GM21390 (cell line): ENCODE measurements around the gene OR6K3.
"Not testable (repeated sequence)": the region's sequence is repeated elsewhere in the genome, so short reads cannot be mapped to it uniquely, and the experiment has no call there.

Experiments
- ATAC-seq: cut with Tn5 transposase; IDR thresholded peaks from one replicate; pipeline ENCODE4 v1.9.1; 2021; ENCODE audit not compliant: unreplicated experiment

OR6K3 gene

GRCh38 chr1:158720620-158721019, at the start of gene OR6K3:
TSS of gene OR6K3 (minus strand) at chr1:158720720. CDS start at chr1:158718115, 2,605 bp downstream.
- no peak for ATAC-seq

GRCh38 chr1:158754420-158754819, 33.9 kb upstream of the OR6K3 start, which contains the start of gene OR6K6:
TSS of gene OR6K6 (plus strand) at chr1:158754720. CDS start at chr1:158754888, 168 bp downstream.
- no peak for ATAC-seq

DNA sequence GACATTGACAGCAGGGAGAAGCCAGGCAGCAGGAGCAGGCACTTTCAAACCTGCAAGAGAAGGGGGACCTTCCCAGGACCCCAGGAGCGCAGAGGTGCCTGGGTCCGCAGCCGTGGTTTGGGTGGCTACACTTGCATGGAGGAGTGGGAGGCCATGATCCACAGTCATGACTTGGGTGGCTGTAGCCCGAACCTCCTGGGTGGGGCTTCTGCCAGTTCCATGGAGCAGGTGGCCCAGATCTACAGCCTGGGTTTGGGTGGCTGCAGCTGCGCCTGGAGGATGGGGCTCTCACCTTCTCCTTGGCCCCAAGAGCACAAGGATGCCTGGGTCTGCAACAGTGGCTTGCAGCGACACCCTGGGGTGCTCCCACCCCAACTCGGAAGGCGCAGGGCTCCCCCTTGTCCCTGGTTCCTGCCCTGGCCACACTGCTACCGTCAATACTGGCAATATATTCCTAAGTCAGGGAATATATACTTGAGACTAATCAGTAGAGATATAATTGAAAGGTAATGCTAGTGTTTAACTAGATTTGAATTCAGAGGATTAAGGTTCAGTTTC, 31.7 kb upstream of the OR6K3 start:
- ATAC-seq, result no peak

DNA sequence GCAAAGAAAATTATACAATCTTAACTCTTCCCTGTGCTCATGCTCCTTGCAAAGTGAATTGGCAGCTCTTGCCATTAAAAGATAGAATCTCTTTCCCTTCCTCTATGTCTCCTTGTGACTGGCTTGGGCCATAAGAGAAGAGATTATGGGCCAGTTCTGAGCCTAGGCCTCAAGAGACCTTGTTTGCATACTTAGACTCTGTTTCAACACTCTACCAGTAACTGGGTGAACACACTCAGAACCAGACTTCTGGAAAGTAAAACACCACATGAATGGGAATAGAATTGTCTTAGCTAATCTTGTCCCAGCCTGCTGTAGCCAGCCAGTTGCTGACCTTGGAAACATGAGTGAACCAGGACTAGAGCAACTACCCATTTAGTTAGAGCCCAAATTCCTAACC, 15.3 kb upstream of the OR6K3 start:
- ATAC-seq, result no peak

DNA sequence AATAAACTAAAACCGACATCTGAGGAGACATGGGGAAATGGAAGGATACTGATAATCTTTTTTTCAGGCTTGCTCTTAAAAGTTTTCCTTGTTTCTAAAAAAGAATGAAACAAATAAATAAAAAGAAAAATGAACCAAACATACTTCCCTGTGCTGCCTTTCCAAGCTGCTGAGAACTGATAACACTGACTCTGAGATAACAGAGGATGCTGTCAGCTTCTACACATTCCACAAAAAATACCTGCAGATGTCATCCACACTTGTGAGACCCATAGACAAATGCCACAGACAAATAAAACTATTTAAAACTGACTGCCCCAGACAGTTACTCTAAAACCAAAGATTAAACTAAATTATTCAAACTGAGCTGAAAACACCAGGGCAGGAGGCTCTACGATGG, 12.0 kb upstream of the OR6K3 start:
- ATAC-seq, result no peak

GRCh38 chr1:158731707-158732106, 11.2 kb upstream of the OR6K3 start:
- ATAC-seq, result no peak

DNA sequence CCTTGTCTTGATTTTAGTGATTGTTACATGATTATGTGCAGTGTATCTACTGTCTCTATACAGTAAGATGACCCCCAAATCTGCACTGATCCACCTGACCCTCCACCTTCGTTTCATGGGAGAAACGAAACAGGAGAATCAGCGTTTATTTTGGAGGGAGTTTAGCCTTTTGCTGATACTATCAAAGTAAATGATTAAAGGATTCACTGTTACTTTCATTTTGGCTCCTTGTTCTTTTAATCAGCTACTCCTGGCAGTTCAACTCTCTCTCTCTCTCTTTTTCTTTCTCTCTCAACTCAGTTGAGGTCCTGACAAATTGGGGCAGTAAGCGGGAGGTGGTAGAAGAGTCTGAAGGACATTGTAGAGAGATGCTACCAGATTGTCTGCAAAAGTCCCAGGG, 9.9 kb upstream of the OR6K3 start:
- ATAC-seq, result no peak

GRCh38 chr1:158728510-158729225, 8.1 kb upstream of the OR6K3 start:
- no peak for ATAC-seq

GRCh38 chr1:158724442-158724841, 3.9 kb upstream of the OR6K3 start:
- ATAC-seq, result no peak

GRCh38 chr1:158719664-158720063, 856 bp downstream of the OR6K3 start:
- ATAC-seq, result no peak

DNA sequence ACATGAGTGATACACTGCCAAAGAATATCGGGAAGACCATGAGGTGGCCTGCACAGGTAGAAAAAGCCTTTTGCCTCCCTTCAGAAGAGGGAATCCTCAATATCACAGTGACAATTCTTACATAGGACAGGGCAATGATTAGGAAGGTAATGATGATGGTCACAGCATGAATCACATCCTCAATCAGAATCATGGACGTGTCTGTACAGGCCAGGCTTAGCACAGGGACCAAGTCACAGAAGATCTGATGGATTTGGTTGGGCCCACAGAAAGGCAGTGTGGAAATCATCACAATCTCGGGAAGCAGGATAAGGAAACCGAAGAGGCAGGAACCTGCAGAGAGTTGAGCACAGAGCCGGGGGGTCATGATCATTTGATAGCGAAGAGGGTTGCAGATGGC, 3.2 kb downstream of the OR6K3 start:
- no peak for ATAC-seq

- ATAC-seq, result no peak
Measured at GRCh38 chr1:158716335-158716734, 4.2 kb downstream of the OR6K3 start.

DNA sequence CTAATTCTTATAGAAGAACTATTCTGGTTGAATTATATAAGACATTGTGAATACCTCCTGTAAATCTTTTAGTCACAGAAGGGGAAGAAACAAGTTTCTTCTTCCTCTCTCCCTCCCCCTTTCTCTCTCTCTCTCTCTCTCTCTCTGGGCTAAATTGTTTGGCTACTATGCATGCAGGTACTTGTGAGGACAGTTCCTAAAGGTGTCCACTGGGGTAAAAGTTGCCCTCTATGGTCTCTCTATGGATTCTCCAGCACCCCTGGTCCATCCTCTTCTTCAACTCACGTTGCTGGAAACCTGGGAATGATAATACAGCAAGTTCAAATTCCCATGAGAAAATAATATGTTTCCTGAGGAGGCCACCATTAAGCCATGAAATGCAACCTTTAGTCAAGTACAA, 5.8 kb downstream of the OR6K3 start:
- no peak for ATAC-seq

DNA sequence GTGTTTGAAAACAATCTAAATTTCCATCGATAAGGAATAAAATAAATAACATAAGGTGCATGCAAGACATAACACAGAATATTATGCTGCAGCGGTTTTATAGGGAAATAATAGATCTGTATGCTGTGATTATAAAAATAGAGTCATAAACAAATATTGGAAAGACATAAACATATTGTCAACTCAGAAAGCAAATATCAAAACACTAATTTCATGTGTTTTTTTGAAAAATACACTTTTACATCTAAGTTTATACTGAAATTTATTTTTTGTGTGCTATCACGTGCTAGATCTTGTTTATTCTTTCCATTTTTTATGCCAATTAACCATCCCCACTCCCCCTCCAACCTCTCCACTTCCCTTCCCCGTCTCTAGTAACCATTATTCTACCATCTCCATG, 9.4 kb downstream of the OR6K3 start:
- ATAC-seq, result no peak

DNA sequence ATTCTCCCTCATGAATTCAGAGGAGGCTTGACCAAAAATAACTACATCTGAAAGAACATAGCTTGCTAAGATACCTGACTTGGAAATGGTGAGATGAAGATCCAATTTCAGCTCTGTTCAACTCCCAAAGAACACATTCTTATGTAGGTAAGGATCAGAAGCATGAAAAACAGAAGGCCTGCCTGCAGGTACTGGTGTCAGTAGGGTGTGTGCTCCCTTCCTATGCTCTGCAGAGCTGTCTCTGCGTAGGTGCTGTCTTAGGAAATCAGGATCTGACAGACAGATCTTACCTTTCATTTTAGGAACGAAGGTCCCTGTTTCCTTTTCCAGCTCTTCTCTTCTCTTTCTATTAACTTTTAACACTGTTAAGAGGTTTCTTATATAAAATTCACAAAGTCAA, 14.4 kb downstream of the OR6K3 start:
- no peak for ATAC-seq

GRCh38 chr1:158700552-158700951, 20.0 kb downstream of the OR6K3 start, which contains the start of gene OR6K2:
TSS of gene OR6K2 (minus strand) at chr1:158700652. CDS start at chr1:158700652, 0 bp downstream.
- ATAC-seq, result no peak

GRCh38 chr1:158694596-158694995, 25.9 kb downstream of the OR6K3 start:
- no peak for ATAC-seq

- ATAC-seq, result no peak
Measured at GRCh38 chr1:158692356-158692755, 28.2 kb downstream of the OR6K3 start.

- ATAC-seq, result no peak
Measured at GRCh38 chr1:158691907-158692306, 28.6 kb downstream of the OR6K3 start.

DNA sequence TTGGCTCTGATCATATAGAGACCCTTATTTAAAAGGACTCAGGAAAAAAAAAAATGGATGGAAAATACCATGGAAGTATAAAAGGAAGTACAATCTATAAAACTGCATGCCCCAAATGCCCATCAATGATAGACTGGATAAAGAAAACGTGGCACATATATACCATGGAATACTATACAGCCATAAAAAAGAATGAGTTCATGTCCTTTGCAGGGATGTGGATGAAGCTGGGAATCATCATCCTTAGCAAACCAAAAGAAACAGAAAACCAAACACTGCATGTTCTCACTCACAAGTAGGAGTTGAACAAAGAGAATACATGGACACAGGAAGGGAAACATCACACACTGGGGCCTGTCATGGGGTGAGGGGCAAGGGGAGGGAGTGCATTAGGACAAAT, 29.4 kb downstream of the OR6K3 start:
- ATAC-seq, result not testable (repeated sequence)

GRCh38 chr1:158689875-158690274, 30.6 kb downstream of the OR6K3 start:
- ATAC-seq, result no peak

- no peak for ATAC-seq
Measured at GRCh38 chr1:158689110-158689509, 31.4 kb downstream of the OR6K3 start.

DNA sequence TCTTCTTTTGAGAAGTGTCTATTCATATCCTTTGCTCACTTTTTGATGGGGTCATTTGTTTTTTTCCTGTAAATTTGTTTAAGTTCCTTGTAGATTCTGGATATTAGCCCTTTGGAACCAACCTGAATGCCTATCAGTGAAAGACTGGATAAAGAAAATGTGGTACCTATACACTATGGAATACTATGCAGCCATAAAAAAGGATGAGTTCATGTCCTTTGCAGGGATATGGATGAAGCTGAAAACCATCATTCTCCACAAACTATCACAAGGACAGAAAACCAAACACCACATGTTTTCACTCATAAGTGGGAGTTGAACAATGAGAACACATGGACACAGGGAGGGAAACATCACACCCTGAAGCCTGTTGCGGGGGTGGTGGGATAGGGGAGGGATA, 32.2 kb downstream of the OR6K3 start:
- not testable (repeated sequence) for ATAC-seq
